Stimulated activated CD4-positive, alpha-beta T cell treated with anti-CD3 and anti-CD28 coated beads, Interleukin-2, amount 100 ng/mL, for 4 hours (primary cell): ENCODE results near the gene TMEM61.
A peak's percentile ranks its signal among the peaks of the same experiment; 100 is the strongest.
"Not testable (repeated sequence)": the region's sequence is repeated elsewhere in the genome, so short reads cannot be mapped to it uniquely, and the experiment has no call there.

Experiments
- DNase-seq: peaks from one replicate; pipeline ENCODE4 v3.0.0-alpha.2; 2020; ENCODE audit warnings: low read depth

TMEM61 gene

DNA sequence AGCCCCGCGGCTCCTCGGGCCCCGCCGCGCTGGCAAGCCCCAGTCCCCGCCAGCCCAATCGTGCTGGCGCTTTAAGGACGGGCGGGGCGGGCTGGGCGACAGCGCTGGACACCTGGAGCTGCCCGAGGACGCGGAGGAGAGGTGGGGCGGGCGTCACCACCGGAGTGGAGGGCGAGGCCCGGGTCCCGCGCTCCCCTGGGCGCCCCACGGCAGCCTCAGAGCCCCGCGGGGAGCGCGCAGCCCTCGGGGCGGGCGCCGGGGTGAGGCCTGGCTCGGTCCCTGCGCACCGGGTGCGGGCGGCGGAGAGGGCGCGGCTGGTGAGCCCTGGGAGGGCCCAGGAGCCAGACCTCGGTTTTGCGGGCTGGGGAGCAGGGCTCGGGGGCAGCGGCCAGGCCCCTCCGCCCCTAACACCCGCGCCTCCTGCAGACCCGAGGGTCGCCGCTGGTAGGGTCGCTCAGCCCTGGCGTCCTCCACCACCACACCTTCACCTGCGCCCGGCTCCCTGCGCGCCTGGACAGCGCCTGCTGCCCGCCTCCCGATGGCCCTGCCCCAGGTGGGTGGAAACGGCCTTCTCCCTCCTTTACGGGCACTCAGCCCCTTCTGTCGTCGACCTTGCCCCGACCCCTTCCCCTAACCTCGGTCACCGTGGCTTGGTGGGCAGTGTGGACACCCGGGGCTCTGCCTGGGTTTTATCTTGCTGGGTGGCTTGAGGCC, at the start of gene TMEM61:
TMEM61 (plus strand) TSS at position 101 of the 714 bp plus-strand sequence; CDS start at position 539, 438 bp downstream.
- no peak for DNase-seq

DNA sequence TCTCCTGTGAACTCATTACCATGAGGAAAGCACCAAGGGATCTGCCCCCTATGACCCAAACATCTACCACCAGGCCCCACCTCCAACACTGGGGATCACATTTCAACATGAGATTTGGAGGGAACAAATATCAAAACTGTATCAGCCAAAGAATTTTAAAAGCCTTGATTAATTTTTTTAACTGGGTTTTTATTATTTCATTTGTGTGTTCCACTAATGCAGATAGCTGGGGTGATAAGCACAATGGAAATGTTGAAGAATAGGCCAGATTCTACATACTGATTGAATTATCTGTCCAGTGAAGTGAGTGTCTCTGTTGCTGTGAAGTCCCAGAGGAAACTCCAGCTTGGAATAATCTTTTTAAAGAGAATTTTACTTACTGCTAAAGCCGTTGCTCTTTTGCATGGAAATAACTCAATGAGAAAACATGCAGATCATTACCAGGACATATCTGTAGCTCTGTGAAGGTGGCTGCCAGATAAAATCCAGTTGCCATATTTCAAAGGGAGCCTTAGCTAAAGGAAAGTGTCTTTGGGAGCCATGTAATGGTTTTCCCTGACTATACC, 49.1 kb upstream of the TMEM61 start:
- no peak for DNase-seq

GRCh38 chr1:54934081-54934480, 46.3 kb upstream of the TMEM61 start:
- DNase-seq, result not testable (repeated sequence)

- DNase-seq, result no peak
These were observed 45.6 kb upstream of the TMEM61 start for GRCh38 chr1:54934869-54935268.

DNA sequence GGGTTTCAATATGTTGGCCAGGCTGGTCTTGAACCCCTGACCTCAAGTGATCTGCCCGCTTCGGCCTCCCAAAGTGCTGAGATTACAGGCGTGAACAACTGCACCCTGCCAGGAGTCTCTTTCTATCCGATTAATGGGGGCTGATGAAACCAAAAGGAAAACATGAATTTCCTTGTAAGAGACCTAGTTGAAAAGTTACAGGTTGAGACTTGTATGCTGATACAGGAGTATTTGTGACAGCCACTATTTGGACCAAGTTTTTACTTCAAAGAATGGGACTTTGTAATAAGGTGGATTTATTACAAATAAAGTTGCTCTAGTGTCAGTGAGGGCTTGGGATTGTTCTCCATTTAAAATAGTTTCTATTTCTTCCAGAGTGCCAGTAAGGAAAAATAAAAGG, 43.6 kb upstream of the TMEM61 start:
- DNase-seq, result no peak

DNA sequence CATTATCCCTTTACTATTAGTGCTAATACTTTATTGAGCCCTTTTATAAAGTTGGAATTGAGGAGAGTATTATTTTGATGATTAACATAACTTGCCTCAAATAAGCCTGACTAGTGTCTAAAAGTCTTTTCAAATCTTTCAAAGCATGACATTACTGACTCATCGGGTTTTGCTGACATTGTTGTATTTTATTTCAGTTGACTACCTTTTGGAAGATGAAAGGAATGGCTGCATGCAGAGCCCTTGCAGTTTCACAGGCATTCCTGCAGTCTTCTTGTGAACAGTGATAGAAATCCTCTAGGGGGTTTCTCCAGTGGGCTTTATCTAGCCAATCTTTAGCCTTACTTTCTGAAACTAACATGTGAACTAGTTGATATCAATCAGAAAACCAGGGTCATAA, 43.0 kb upstream of the TMEM61 start:
- no peak for DNase-seq

DNA sequence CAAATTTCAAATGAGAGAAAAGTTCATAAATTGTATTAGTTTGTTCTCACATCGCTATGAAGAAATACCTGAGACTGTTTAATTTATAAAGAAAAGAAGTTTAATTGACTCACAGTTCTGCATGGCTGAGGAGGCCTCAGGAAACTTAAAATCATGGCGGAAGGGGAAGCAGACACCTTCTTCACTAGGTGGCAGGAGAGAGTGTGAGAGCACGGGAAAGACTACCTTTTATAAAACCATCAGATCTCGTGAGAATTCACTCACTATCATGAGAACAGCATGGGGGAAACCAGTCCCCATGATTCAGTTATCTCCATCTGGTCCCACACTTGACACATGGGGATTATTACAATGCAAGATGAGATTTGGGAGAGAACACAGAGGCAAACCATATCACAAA, 41.5 kb upstream of the TMEM61 start:
- DNase-seq, result not testable (repeated sequence)

- no peak for DNase-seq
These were observed 40.4 kb upstream of the TMEM61 start for GRCh38 chr1:54940042-54940441.

DNA sequence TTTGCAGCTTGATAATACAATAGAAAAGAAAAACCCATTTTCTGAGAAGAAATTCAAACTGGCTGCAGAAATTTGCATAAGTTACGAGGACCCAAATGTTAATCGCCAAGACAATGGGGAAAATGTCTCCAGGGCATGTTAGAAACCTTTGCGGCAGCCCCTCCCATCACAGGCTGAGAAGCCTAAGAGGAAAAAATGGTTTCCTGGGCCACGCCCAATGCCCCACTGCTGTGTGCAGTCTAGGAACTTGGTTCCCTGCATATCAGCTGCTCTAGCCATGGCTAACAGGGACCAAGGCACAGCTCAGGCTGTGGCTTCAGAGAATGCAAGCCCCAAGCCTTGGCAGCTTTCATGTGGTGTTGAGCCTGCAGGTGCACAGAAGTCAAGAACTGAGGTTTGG, 37.5 kb upstream of the TMEM61 start:
- DNase-seq, result no peak

GRCh38 chr1:54944610-54945392, 35.6 kb upstream of the TMEM61 start:
- peak; percentile 18 for DNase-seq

DNA sequence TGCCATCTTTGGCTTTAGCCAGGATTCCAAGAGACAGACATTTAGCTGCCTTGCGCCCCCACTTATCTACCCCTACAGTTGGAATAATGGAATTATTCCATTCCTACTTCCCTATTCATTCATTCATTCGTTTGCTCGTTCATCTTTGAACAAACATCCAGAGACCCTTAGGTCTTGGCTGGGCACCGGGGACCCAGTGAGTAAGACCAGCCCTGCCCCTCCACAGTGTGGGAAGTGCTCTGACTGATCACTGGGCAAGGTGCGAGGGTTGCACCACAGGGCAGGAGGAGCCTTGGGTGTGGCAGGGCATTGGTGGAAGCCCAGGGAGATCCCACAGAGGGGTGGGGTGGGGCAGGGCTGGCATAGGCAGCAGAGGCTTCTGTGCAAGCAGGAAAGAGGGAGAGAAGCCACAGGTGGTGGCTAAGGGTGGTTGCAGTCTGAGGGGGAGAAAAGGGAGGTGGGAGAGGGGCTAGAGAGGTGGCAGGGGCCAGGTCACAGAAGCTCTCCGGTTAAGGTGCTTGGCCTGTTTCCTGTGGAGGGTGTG, 35.0 kb upstream of the TMEM61 start:
- no peak for DNase-seq

- DNase-seq, result no peak
These were observed 32.9 kb upstream of the TMEM61 start for GRCh38 chr1:54947540-54947939.

DNA sequence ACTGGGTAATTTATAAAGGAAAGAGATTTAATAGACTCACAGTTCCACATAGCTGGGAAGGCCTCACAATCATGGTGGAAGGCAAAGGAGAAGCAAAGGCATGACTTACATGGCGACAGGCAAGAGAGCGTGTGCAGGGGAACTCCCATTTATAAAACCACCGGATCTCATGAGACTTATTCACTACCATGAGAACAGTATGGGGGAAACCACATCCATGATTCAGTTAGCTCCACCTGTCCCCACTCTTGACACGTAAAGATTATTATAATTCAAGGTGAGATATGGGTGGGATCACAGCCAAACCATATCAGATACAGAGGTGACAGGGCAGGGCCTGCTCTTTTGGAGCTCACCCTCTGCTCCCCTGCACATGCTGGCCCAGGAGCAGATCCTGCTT, 31.4 kb upstream of the TMEM61 start:
- no peak for DNase-seq

- no peak for DNase-seq
These were observed 30.4 kb upstream of the TMEM61 start for GRCh38 chr1:54950006-54950368.

DNA sequence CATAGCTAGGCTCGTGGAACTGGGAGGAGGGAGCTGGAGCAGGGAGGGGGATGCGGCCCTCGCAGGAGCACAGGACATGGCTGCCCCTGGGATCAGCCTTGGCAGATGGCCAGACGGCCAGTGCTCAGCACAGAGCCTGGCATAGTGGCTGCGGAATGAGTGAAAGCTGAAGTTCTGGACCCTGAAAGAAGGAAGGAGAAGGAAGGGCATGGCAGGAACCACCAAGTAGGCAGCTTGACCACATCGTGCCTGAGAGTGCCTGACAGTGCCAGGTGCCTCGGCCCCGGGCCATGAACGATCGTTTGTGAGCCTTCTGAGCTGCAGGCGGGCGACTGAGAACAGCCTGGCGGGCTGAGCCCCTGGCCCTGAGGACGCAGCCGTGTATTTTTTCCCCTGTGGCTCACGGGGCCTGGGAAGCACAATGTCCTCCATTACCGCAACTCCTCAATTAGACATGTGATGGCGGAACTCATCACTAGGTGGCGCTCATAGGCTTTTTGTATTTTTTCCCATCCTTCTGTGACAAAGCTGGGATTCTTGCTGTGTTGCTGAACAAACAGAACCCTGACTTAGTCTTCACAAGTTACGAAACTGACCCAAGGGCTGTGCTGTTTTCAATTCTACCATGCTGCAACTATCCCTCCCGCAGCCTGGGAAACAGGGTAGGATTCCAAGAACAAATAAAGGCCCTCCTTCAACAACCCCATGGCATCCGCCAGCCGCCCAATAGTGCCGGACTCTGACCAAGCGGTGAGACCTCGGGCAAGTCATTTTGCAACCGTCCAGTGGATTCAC, 29.9 kb upstream of the TMEM61 start:
- DNase-seq, result peak; percentile 11

GRCh38 chr1:54951810-54952226, 28.6 kb upstream of the TMEM61 start:
- no peak for DNase-seq

DNA sequence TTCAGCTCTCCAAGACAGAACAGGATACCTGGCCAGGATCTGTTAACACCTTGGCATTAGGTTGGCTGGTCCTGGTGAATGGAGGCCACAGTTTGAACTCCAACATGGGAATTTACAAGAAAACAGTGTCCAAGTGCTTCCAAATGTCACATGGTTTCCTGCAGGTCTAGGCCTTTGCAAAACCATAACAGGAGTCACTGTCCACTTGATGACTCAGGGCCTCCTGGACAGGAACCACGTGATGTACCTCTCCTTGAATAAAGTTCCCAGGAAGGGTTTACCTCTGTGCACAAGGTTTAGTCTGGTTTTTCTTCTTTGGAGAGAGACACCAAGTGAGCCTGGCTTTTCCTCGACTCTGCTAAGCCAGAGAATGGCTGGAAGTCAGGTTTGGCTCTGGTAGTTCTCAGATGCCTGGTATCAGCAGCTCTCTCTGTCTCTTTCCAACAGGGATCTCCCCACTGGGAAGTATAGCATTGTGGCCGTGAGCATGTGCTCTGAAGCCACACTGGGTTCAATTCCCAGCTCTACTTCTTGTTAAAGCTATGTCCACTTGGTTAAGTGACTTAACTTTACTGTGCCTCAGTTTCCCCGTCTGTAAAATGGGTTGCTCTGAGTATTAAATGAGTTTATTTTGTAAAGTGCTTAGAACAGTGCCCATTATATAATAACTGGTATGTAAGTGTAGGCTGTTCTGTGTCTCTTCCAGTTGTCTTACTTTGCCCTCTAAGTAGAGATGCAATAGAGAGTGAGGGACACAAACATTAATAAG, 27.3 kb upstream of the TMEM61 start:
- no peak for DNase-seq

- DNase-seq, result no peak
These were observed 26.6 kb upstream of the TMEM61 start for GRCh38 chr1:54953846-54954245.

DNA sequence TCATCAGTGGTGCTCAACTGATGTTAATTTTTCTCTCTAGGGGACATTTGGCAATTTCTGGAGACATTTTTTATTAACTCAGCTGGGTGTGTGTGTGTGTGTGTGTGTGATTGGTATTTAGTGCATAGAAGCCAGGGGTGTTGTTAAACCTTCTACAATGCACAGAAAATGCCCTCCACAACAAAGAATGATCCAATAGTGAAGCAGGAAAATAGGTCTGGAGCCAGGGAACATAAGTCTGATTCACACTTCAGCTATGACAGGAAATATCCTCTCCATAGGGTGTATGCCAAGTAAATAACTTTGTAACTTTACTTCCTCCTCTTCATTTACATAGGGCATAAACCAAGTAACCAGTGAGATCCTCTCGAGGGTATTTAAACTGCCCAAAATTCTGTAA, 25.1 kb upstream of the TMEM61 start:
- DNase-seq, result no peak

- no peak for DNase-seq
These were observed 23.7 kb upstream of the TMEM61 start for GRCh38 chr1:54956726-54957125.

DNA sequence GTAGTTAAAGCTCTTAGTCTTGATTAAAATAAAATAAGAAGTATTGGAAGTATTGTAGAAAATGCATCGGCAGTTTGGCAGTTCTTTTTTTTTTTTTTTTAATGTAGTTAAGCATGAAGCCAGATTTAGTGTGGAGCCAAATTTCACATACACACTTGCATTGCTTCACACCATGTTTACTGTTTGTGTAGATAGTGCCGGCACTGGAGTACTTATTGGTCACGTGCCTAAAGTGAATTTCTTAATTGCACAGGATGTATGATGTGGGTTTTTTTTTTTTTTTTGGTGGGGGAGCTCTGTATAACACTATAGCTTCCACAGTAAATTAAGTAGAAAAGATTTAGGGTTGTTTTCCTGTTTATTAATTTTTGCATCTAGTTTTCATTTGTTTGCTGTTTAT, 21.2 kb upstream of the TMEM61 start:
- no peak for DNase-seq
